Measurements from ENCODE around the gene CEMIP. TPM values are rescaled to one million over a fixed set of nuclear protein-coding genes. Genes with fewer than 3 reads are reported as not detected.

Gene CEMIP
- total RNA-seq, 2 experiments from 2014 or later, result not detected

DNA sequence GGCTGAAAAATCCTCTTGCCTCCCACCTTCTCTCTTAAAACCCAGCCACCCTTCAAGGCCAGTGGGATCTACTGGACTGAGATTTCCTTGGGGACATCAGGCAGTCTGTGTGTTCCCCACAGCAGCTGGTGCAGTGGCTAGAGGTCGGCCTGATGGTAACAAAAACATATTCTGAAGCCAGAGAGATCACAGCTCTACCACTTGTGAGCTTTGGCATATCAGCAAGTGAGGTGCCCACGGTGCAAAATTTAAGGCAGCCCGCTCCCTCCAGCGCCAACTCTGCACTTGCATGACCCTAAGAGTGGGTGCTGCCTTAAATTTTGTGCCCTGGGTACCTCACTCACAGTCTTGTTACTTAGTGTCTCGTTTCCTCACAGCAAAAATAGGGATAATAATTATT lies 113.2 kb downstream of the CEMIP start:
- TF ChIP-seq, protein P1, sequence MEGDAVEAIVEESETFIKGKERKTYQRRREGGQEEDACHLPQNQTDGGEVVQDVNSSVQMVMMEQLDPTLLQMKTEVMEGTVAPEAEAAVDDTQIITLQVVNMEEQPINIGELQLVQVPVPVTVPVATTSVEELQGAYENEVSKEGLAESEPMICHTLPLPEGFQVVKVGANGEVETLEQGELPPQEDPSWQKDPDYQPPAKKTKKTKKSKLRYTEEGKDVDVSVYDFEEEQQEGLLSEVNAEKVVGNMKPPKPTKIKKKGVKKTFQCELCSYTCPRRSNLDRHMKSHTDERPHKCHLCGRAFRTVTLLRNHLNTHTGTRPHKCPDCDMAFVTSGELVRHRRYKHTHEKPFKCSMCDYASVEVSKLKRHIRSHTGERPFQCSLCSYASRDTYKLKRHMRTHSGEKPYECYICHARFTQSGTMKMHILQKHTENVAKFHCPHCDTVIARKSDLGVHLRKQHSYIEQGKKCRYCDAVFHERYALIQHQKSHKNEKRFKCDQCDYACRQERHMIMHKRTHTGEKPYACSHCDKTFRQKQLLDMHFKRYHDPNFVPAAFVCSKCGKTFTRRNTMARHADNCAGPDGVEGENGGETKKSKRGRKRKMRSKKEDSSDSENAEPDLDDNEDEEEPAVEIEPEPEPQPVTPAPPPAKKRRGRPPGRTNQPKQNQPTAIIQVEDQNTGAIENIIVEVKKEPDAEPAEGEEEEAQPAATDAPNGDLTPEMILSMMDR (IDR thresholded peaks at IDR 0.05), result no peak

GRCh38 chr15:80893777-80894176 lies 114.6 kb downstream of the CEMIP start:
- TF ChIP-seq, protein P1 (IDR thresholded peaks at IDR 0.05), result no peak
- Mint-ChIP-seq H3K4me3 (no peak overlapping the region), H3K36me3 (ENCODE audit: low read depth) (peaks cover 27% of the 10 kb centered on the region), H3K9me3 (peaks cover 3% of the 10 kb centered on the region), H3K4me1 (ENCODE audit: low read depth) (peaks cover 17% of the 10 kb centered on the region), H3K27ac (no peak overlapping the region), H3K27me3 (no peaks in the 10 kb centered on the region)
- Histone ChIP-seq H3K9me3 (ENCODE audit: control insufficient read depth in 1 of 2, insufficient read depth in 1 of 2, low read length in 2 of 2) (no peaks in the 10 kb centered on the region), H3K27ac (ENCODE audit: low read depth in 1 of 2, low read length in 2 of 2) (no peak overlapping the region), H3K27me3 (ENCODE audit: control insufficient read depth in 1 of 2, insufficient read depth in 2 of 2, low read length in 2 of 2) (no peaks in the 10 kb centered on the region), H3K36me3 (ENCODE audit: insufficient read depth, low read length) (no peaks in the 10 kb centered on the region), H3K4me3 (ENCODE audit: low read length) (no peak overlapping the region), H3K4me1 (ENCODE audit: insufficient read depth, low read length) (no peaks in the 10 kb centered on the region)
- ATAC-seq (ENCODE audit: poor library complexity) (no peak), DNase-seq (no peak)
- intact Hi-C loops (cut with DNase I, micrococcal nuclease), result no loop called here
- CTCF ChIA-PET, result no interaction called here
- POLR2A ChIA-PET, result no interaction called here

More for the DNA sequence above, 113.2 kb downstream of the CEMIP start:
- Histone ChIP-seq H3K9me3 (ENCODE audit: control insufficient read depth in 1 of 2, insufficient read depth in 1 of 2, low read length in 2 of 2) (no peaks in the 10 kb centered on the region), H3K27ac (ENCODE audit: low read depth in 1 of 2, low read length in 2 of 2) (no peak overlapping the region), H3K4me3 (ENCODE audit: low read length) (no peak overlapping the region), H3K27me3 (ENCODE audit: control insufficient read depth in 1 of 2, insufficient read depth in 2 of 2, low read length in 2 of 2) (no peaks in the 10 kb centered on the region), H3K36me3 (ENCODE audit: insufficient read depth, low read length) (no peaks in the 10 kb centered on the region), H3K4me1 (ENCODE audit: insufficient read depth, low read length) (peaks cover 2% of the 10 kb centered on the region)
- intact Hi-C loops (cut with DNase I, micrococcal nuclease), result no loop called here
- no peak overlapping the region for H3K27ac Mint-ChIP-seq
- CTCF ChIA-PET, result no interaction called here
- peaks cover 23% of the 10 kb centered on the region for H3K36me3 Mint-ChIP-seq (ENCODE audit: low read depth)
- no peak for DNase-seq
- peaks cover 20% of the 10 kb centered on the region for H3K4me1 Mint-ChIP-seq (ENCODE audit: low read depth)
- ATAC-seq (ENCODE audit: poor library complexity), result no peak
- no peaks in the 10 kb centered on the region for H3K27me3 Mint-ChIP-seq
- H3K4me3 Mint-ChIP-seq, result no peak overlapping the region
- peaks cover 3% of the 10 kb centered on the region for H3K9me3 Mint-ChIP-seq
- POLR2A ChIA-PET, result no interaction called here

GRCh38 chr15:80895091-80895490 lies 115.9 kb downstream of the CEMIP start:
- CTCF ChIA-PET, result no interaction called here
- no peak overlapping the region for H3K27ac Mint-ChIP-seq

More at GRCh38 chr15:80895091-80895490, 115.9 kb downstream of the CEMIP start:
- ATAC-seq (ENCODE audit: poor library complexity), result no peak
- H3K9me3 Mint-ChIP-seq, result peaks cover 3% of the 10 kb centered on the region
- H3K36me3 Mint-ChIP-seq (ENCODE audit: low read depth), result peaks cover 32% of the 10 kb centered on the region
- H3K4me3 Mint-ChIP-seq, result no peak overlapping the region
- H3K9me3 ChIP-seq (ENCODE audit: control insufficient read depth in 1 of 2, insufficient read depth in 1 of 2, low read length in 2 of 2), result peaks cover 0 to 3% of the 10 kb centered on the region in 2 experiments
- H3K4me1 ChIP-seq (ENCODE audit: insufficient read depth, low read length), result no peaks in the 10 kb centered on the region
- peaks cover 8% of the 10 kb centered on the region for H3K4me1 Mint-ChIP-seq (ENCODE audit: low read depth)
- intact Hi-C loops (cut with DNase I, micrococcal nuclease), result no loop called here
- no peaks in the 10 kb centered on the region for H3K36me3 ChIP-seq (ENCODE audit: insufficient read depth, low read length)
- no peaks in the 10 kb centered on the region for H3K27me3 Mint-ChIP-seq
- H3K27me3 ChIP-seq (ENCODE audit: control insufficient read depth in 1 of 2, insufficient read depth in 2 of 2, low read length in 2 of 2), result no peaks in the 10 kb centered on the region
- no peak overlapping the region for H3K27ac ChIP-seq (ENCODE audit: low read depth in 1 of 2, low read length in 2 of 2)
- POLR2A ChIA-PET, result no interaction called here
- TF ChIP-seq, protein P1 (IDR thresholded peaks at IDR 0.05), result no peak
- H3K4me3 ChIP-seq (ENCODE audit: low read length), result no peak overlapping the region
- no peak for DNase-seq
